ENCODE measurements around the gene ITPK1.
"Not testable (repeated sequence)": the region's sequence is repeated elsewhere in the genome, so short reads cannot be mapped to it uniquely, and the experiment has no call there.

The ITPK1 gene

DNA sequence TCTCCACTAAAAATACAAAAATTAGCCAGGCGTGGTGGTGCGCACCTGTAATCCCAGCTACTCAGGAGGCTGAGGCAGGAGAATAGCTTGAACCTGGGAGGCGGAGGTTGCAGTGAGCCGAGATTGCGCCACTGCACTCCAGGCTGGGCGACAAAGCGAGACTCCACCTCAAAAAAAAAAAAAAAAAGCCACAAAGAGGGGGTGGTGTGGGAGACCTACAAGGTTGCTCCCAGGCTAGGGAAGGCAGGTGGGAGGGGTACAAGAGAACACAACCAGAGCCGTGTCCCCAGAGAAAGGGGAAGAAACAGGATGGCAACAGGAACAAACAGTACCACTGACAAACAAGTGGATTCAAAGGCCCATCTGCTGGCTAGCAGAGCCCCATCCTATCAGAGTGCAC, 4.2 kb downstream of the ITPK1 start:
- H3K27me3 ChIP-seq (ENCODE audit: low read depth, low read length); H3K36me3 ChIP-seq (ENCODE audit: control insufficient read depth in 1 of 2, insufficient read depth in 2 of 2, low read length in 2 of 2); H3K9me3 ChIP-seq (ENCODE audit: control insufficient read depth in 1 of 2, low read length in 2 of 2); H3K27ac ChIP-seq (ENCODE audit: low read length); H3K4me3 ChIP-seq (ENCODE audit: low read depth in 1 of 2, low read length in 2 of 2): not testable (repeated sequence)
- H3K4me1 ChIP-seq (ENCODE audit: control insufficient read depth in 1 of 2, insufficient read depth in 2 of 2, low read length in 2 of 2): peaks cover 20 to 37% of the 10 kb centered on the region in 2 donors

GRCh38 chr14:93110856-93111419, 4.8 kb downstream of the ITPK1 start:
- H3K9me3 ChIP-seq (ENCODE audit: control insufficient read depth in 1 of 2, low read length in 2 of 2): no peaks in the 10 kb centered on the region
- H3K4me3 ChIP-seq (ENCODE audit: low read depth in 1 of 2, low read length in 2 of 2): no peak overlapping the region
- peaks cover 18 to 39% of the 10 kb centered on the region in 2 donors for H3K4me1 ChIP-seq (ENCODE audit: control insufficient read depth in 1 of 2, insufficient read depth in 2 of 2, low read length in 2 of 2)
- H3K36me3 ChIP-seq (ENCODE audit: control insufficient read depth in 1 of 2, insufficient read depth in 2 of 2, low read length in 2 of 2): no peaks in the 10 kb centered on the region
- no peak overlapping the region for H3K27ac ChIP-seq (ENCODE audit: low read length)
- H3K27me3 ChIP-seq (ENCODE audit: low read depth, low read length): no peaks in the 10 kb centered on the region

GRCh38 chr14:93109572-93110481, 5.9 kb downstream of the ITPK1 start:
- H3K36me3 ChIP-seq (ENCODE audit: control insufficient read depth in 1 of 2, insufficient read depth in 2 of 2, low read length in 2 of 2): no peaks in the 10 kb centered on the region

DNA sequence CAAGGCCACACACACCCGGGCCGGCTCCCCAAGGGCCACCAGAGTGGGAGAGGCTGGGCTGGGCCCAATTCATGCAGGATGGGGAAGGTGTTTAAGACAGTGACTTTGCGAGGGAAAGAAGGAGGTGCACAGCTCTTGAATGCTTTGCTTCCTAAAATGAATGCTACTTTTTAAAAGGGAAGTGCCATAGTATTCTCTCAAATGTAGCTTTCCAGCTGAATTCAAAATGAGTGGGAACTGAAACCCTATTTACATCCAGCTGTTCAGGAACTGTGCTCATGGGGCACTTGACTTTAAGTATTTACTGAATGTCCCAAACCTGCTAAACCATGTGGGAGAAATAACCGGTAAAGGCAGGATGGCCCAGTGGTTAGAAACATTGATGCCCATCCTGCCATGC, 7.6 kb downstream of the ITPK1 start:
- Histone ChIP-seq H3K27me3 (ENCODE audit: low read depth, low read length) (no peaks in the 10 kb centered on the region), H3K4me3 (ENCODE audit: low read depth in 1 of 2, low read length in 2 of 2) (no peak overlapping the region), H3K4me1 (ENCODE audit: control insufficient read depth in 1 of 2, insufficient read depth in 2 of 2, low read length in 2 of 2) (peaks cover 8 to 41% of the 10 kb centered on the region in 2 donors), H3K36me3 (ENCODE audit: control insufficient read depth in 1 of 2, insufficient read depth in 2 of 2, low read length in 2 of 2) (no peaks in the 10 kb centered on the region), H3K9me3 (ENCODE audit: control insufficient read depth in 1 of 2, low read length in 2 of 2) (no peaks in the 10 kb centered on the region), H3K27ac (ENCODE audit: low read length) (no peak overlapping the region)

More at GRCh38 chr14:93109572-93110481, 5.9 kb downstream of the ITPK1 start:
- H3K27ac ChIP-seq (ENCODE audit: low read length): no peak overlapping the region
- H3K27me3 ChIP-seq (ENCODE audit: low read depth, low read length): no peaks in the 10 kb centered on the region
- no peaks in the 10 kb centered on the region for H3K9me3 ChIP-seq (ENCODE audit: control insufficient read depth in 1 of 2, low read length in 2 of 2)
- no peak overlapping the region for H3K4me3 ChIP-seq (ENCODE audit: low read depth in 1 of 2, low read length in 2 of 2)
- peaks cover 18 to 45% of the 10 kb centered on the region in 2 donors for H3K4me1 ChIP-seq (ENCODE audit: control insufficient read depth in 1 of 2, insufficient read depth in 2 of 2, low read length in 2 of 2)

DNA sequence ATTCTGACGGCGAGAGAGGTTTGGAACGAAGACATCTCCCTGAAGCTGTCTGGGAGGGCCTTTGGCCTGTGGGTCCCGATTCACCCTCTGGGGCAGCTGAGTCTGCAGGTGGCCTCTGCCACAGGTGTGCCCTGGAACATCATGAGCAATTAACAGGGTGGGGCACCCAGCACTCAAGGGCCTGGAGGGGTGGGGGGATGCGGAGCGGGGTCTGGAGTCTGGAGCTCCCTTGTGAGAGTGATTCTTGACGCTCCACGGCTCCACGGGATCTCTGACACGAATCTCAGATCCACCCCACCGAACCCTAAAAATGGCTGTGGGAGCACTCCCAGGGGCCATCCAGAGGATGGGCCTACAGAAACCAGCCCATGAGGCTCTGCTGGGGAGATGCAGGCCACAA, 8.3 kb downstream of the ITPK1 start:
- Histone ChIP-seq H3K4me1 (ENCODE audit: control insufficient read depth in 1 of 2, insufficient read depth in 2 of 2, low read length in 2 of 2) (peaks cover 7 to 35% of the 10 kb centered on the region in 2 donors), H3K27ac (ENCODE audit: low read length) (no peak overlapping the region), H3K4me3 (ENCODE audit: low read depth in 1 of 2, low read length in 2 of 2) (no peak overlapping the region), H3K27me3 (ENCODE audit: low read depth, low read length) (no peaks in the 10 kb centered on the region), H3K36me3 (ENCODE audit: control insufficient read depth in 1 of 2, insufficient read depth in 2 of 2, low read length in 2 of 2) (no peaks in the 10 kb centered on the region), H3K9me3 (ENCODE audit: control insufficient read depth in 1 of 2, low read length in 2 of 2) (no peaks in the 10 kb centered on the region)

- Histone ChIP-seq H3K9me3 (ENCODE audit: control insufficient read depth in 1 of 2, low read length in 2 of 2) (no peaks in the 10 kb centered on the region), H3K27me3 (ENCODE audit: low read depth, low read length) (no peaks in the 10 kb centered on the region), H3K4me3 (ENCODE audit: low read depth in 1 of 2, low read length in 2 of 2) (no peak overlapping the region), H3K27ac (ENCODE audit: low read length) (no peak overlapping the region), H3K36me3 (ENCODE audit: control insufficient read depth in 1 of 2, insufficient read depth in 2 of 2, low read length in 2 of 2) (no peaks in the 10 kb centered on the region), H3K4me1 (ENCODE audit: control insufficient read depth in 1 of 2, insufficient read depth in 2 of 2, low read length in 2 of 2) (peaks cover 7 to 31% of the 10 kb centered on the region in 2 donors)
Observed at GRCh38 chr14:93106541-93107156, 9.1 kb downstream of the ITPK1 start.

- not testable (repeated sequence) for H3K9me3 ChIP-seq (ENCODE audit: control insufficient read depth in 1 of 2, low read length in 2 of 2); H3K27me3 ChIP-seq (ENCODE audit: low read depth, low read length); H3K4me3 ChIP-seq (ENCODE audit: low read depth in 1 of 2, low read length in 2 of 2); H3K36me3 ChIP-seq (ENCODE audit: control insufficient read depth in 1 of 2, insufficient read depth in 2 of 2, low read length in 2 of 2); H3K27ac ChIP-seq (ENCODE audit: low read length)
- peaks cover 7 to 34% of the 10 kb centered on the region in 2 donors for H3K4me1 ChIP-seq (ENCODE audit: control insufficient read depth in 1 of 2, insufficient read depth in 2 of 2, low read length in 2 of 2)
Observed at GRCh38 chr14:93105856-93106255, 9.9 kb downstream of the ITPK1 start.

DNA sequence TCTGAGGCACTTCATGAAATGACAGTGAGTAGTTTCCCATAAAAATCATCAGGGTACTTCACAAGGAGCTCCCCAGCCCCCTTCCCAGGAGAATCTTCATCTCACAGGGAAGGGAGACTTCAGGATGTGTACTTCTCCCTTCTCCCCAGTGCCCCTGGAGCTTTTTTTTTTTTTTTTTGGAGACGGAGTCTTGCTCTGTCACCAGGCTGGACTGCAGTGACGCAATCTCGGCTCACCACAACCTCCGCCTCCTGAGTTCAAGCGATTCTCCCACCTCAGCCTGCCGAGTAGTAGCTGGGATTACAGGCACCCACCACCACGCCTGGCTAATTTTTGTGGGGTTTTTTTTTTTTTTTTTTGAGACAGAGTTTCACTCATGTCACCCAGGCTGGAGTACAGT, 10.4 kb downstream of the ITPK1 start:
- no peak overlapping the region for H3K4me3 ChIP-seq (ENCODE audit: low read depth in 1 of 2, low read length in 2 of 2)
- no peaks in the 10 kb centered on the region for H3K9me3 ChIP-seq (ENCODE audit: control insufficient read depth in 1 of 2, low read length in 2 of 2)
- no peaks in the 10 kb centered on the region for H3K36me3 ChIP-seq (ENCODE audit: control insufficient read depth in 1 of 2, insufficient read depth in 2 of 2, low read length in 2 of 2)
- peaks cover 7 to 36% of the 10 kb centered on the region in 2 donors for H3K4me1 ChIP-seq (ENCODE audit: control insufficient read depth in 1 of 2, insufficient read depth in 2 of 2, low read length in 2 of 2)
- peak overlapping the region; percentile 29 for H3K27ac ChIP-seq (ENCODE audit: low read length)
- H3K27me3 ChIP-seq (ENCODE audit: low read depth, low read length): no peaks in the 10 kb centered on the region

GRCh38 chr14:93104961-93105360, 10.8 kb downstream of the ITPK1 start:
- no peak overlapping the region for H3K4me3 ChIP-seq (ENCODE audit: low read depth in 1 of 2, low read length in 2 of 2)
- peaks cover 7 to 40% of the 10 kb centered on the region in 2 donors for H3K4me1 ChIP-seq (ENCODE audit: control insufficient read depth in 1 of 2, insufficient read depth in 2 of 2, low read length in 2 of 2)
- H3K9me3 ChIP-seq (ENCODE audit: control insufficient read depth in 1 of 2, low read length in 2 of 2): no peaks in the 10 kb centered on the region
- H3K27me3 ChIP-seq (ENCODE audit: low read depth, low read length): no peaks in the 10 kb centered on the region
- peak overlapping the region; percentile 29 for H3K27ac ChIP-seq (ENCODE audit: low read length)
- no peaks in the 10 kb centered on the region for H3K36me3 ChIP-seq (ENCODE audit: control insufficient read depth in 1 of 2, insufficient read depth in 2 of 2, low read length in 2 of 2)

DNA sequence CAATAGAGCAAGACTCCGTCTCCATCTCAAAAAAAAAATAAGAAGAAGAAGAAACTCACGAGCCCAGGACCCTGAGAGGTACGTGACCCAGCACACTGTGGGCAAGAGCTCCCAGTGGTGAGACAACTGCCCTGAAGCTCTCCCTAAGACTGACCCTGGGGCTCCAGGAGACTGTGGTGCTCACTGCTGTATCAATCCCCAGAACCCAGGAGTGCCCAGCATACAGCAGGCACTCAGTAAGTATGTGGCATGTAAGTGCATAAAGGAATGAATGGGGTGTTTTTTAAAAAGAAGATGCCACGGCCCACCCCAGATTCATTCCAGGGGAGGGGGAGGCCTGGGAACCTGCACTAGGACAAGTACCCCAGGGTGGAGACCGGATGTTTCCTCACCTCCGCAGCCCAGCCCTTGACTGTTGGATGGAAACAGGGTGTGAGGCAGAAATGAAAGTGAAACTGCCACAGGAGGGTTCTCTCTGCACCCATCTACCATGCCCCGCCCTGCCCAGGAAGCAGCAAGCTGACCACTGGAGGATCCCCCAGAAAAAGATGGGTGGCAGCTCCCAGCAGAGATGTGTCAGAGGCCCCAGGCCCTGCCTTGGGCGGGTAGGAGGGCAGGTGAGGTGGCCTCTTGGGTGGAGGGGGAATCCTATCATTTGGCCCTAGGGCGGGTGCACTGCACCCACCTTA, 12.2 kb downstream of the ITPK1 start:
- H3K9me3 ChIP-seq (ENCODE audit: control insufficient read depth in 1 of 2, low read length in 2 of 2): no peaks in the 10 kb centered on the region
- H3K4me3 ChIP-seq (ENCODE audit: low read depth in 1 of 2, low read length in 2 of 2): peak overlapping the region in 1 of 2 donors; percentile 16
- H3K27ac ChIP-seq (ENCODE audit: low read length): peak overlapping the region; percentile 39
- H3K36me3 ChIP-seq (ENCODE audit: control insufficient read depth in 1 of 2, insufficient read depth in 2 of 2, low read length in 2 of 2): no peaks in the 10 kb centered on the region
- peaks cover 11 to 52% of the 10 kb centered on the region in 2 donors for H3K4me1 ChIP-seq (ENCODE audit: control insufficient read depth in 1 of 2, insufficient read depth in 2 of 2, low read length in 2 of 2)
- no peaks in the 10 kb centered on the region for H3K27me3 ChIP-seq (ENCODE audit: low read depth, low read length)

GRCh38 chr14:93102141-93102540, 13.6 kb downstream of the ITPK1 start:
- Histone ChIP-seq H3K4me1 (ENCODE audit: control insufficient read depth in 1 of 2, insufficient read depth in 2 of 2, low read length in 2 of 2) (peaks cover 7 to 46% of the 10 kb centered on the region in 2 donors), H3K4me3 (ENCODE audit: low read depth in 1 of 2, low read length in 2 of 2) (no peak overlapping the region), H3K9me3 (ENCODE audit: control insufficient read depth in 1 of 2, low read length in 2 of 2) (no peaks in the 10 kb centered on the region), H3K27me3 (ENCODE audit: low read depth, low read length) (no peaks in the 10 kb centered on the region), H3K36me3 (ENCODE audit: control insufficient read depth in 1 of 2, insufficient read depth in 2 of 2, low read length in 2 of 2) (no peaks in the 10 kb centered on the region), H3K27ac (ENCODE audit: low read length) (no peak overlapping the region)

Data from muscle layer of duodenum (tissue), 2 donors.